ENCODE measurements around the gene PPM1H.
"Not testable (repeated sequence)": the region's sequence is repeated elsewhere in the genome, so short reads cannot be mapped to it uniquely, and the experiment has no call there.

Gene PPM1H

GRCh38 chr12:62963486-62964041 lies 28.6 kb upstream of the PPM1H start:
- DNase-seq (no peak), ATAC-seq (replicated peaks) (no peak)
- H3K27ac Mint-ChIP-seq, result no peak overlapping the region
- no peaks in the 10 kb centered on the region for H3K4me1 Mint-ChIP-seq
- H3K4me3 Mint-ChIP-seq, result no peak overlapping the region
- no peaks in the 10 kb centered on the region for H3K36me3 Mint-ChIP-seq
- H3K9me3 Mint-ChIP-seq, result peaks cover 2 to 3% of the 10 kb centered on the region in 2 donors
- H3K27me3 Mint-ChIP-seq, result peaks cover 0 to 7% of the 10 kb centered on the region in 2 donors

DNA sequence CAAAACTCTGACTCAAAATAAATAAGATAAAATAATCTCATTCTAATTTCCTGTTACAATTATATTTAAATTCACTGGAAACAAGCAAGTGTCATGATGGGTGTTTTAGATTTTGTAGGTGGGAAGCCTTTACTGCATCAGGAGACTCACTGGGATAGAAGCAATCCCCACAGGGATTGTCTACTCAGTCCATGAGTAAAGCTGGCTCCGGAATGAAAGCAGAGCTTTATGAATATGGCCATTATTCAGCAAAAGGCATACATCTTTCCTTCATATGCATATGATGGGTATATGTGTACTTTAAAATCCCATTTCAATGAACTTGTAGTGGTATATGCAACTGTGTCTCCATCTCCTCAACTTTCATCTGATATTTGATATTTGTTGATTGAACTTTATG lies 25.4 kb upstream of the PPM1H start:
- ATAC-seq (replicated peaks) (no peak), DNase-seq (no peak)
- Mint-ChIP-seq H3K4me3 (no peak overlapping the region), H3K36me3 (no peaks in the 10 kb centered on the region), H3K9me3 (peaks cover 0 to 3% of the 10 kb centered on the region in 2 donors), H3K4me1 (no peaks in the 10 kb centered on the region), H3K27me3 (peaks cover 0 to 7% of the 10 kb centered on the region in 2 donors), H3K27ac (no peak overlapping the region)

DNA sequence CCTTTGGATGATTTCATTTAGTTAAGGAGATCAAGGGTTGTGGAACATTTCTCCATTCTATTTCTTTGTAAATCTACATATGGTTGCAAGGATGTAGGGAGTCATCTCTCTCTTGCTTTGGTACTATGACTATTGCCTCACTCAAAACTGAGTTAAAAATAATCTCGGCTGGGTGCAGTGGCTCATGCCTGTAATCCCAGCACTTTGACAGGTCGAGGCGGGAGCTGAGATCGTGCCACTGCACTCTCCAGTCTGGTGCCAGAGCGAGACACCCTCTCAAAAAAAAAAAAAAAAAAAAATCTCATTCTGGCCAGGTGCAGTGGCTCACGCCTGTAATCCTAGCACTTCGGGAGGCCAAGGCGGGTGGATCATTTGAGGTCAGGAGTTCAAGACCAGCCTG lies 24.8 kb upstream of the PPM1H start:
- DNase-seq (no peak), ATAC-seq (replicated peaks) (no peak)
- Mint-ChIP-seq H3K27me3 (peaks cover 0 to 7% of the 10 kb centered on the region in 2 donors), H3K36me3 (no peaks in the 10 kb centered on the region), H3K4me3 (no peak overlapping the region), H3K4me1 (no peaks in the 10 kb centered on the region), H3K9me3 (peaks cover 0 to 3% of the 10 kb centered on the region in 2 donors), H3K27ac (no peak overlapping the region)

- Mint-ChIP-seq H3K27ac (no peak overlapping the region), H3K4me1 (no peaks in the 10 kb centered on the region), H3K36me3 (no peaks in the 10 kb centered on the region), H3K9me3 (peaks cover 0 to 3% of the 10 kb centered on the region in 2 donors), H3K4me3 (no peak overlapping the region), H3K27me3 (peaks cover 7% of the 10 kb centered on the region in 2 donors)
- no peak for DNase-seq
- no peak for ATAC-seq (replicated peaks)
Observed at GRCh38 chr12:62957233-62957953, 22.4 kb upstream of the PPM1H start.

GRCh38 chr12:62955678-62956077 lies 20.7 kb upstream of the PPM1H start:
- H3K4me1 Mint-ChIP-seq, result no peaks in the 10 kb centered on the region
- peak in 1 of 2 donors; percentile 29 for ATAC-seq (replicated peaks)
- no peak for DNase-seq
- no peaks in the 10 kb centered on the region for H3K9me3 Mint-ChIP-seq
- no peak overlapping the region for H3K4me3 Mint-ChIP-seq
- H3K27ac Mint-ChIP-seq, result no peak overlapping the region
- H3K27me3 Mint-ChIP-seq, result peaks cover 7 to 9% of the 10 kb centered on the region in 2 donors
- no peaks in the 10 kb centered on the region for H3K36me3 Mint-ChIP-seq

DNA sequence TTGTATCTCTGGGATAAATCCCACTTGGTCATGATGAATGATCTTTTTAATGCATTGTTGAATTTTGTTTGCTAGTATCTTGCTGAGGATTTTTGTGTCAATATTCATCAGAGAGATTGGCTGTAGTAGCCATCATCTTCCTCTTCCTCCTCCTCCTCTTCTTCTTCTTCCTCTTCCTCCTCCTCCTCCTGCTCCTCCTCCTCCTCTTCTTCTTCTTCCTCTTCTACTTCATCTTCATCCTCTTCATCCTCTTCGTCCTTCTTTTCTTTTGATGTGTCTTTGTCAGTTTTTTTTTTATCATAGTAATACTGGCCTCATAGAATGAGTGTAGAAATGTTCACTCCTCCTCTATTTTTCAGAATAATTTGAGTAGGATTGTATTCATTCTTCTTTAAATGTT lies 15.4 kb upstream of the PPM1H start:
- Mint-ChIP-seq H3K27me3 (peaks cover 0 to 9% of the 10 kb centered on the region in 2 donors), H3K9me3 (no peaks in the 10 kb centered on the region), H3K4me3 (no peak overlapping the region), H3K27ac (no peak overlapping the region), H3K36me3 (no peaks in the 10 kb centered on the region), H3K4me1 (no peaks in the 10 kb centered on the region)
- ATAC-seq (replicated peaks) (no peak), DNase-seq (no peak)

- Mint-ChIP-seq H3K9me3 (no peaks in the 10 kb centered on the region), H3K4me1 (no peaks in the 10 kb centered on the region), H3K36me3 (no peaks in the 10 kb centered on the region), H3K27me3 (peaks cover 0 to 16% of the 10 kb centered on the region in 2 donors), H3K27ac (no peak overlapping the region), H3K4me3 (no peak overlapping the region)
- ATAC-seq (replicated peaks), result no peak
- DNase-seq, result no peak
Observed at GRCh38 chr12:62948123-62948522, 13.2 kb upstream of the PPM1H start.

DNA sequence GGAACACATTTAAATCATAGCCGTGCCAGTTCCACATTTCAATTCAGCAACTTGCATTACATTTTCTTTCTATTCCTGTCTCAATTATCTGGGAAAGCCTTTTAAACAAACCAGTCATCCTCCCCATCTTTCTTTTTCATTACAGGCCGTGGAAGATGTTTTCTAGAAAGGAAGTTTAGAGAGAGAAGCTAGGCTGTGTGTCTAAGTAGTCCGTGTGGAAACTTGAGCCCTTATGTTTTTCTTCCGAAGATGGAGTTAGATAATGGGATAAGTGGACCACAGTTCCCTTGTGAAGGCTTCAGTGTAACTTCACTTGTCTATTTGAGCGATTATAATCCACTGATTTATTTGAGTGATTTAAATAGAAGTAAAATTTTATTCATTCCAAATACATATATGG lies 12.4 kb upstream of the PPM1H start:
- Mint-ChIP-seq H3K36me3 (no peaks in the 10 kb centered on the region), H3K27ac (no peak overlapping the region), H3K9me3 (no peaks in the 10 kb centered on the region), H3K4me3 (no peak overlapping the region), H3K27me3 (peaks cover 0 to 12% of the 10 kb centered on the region in 2 donors), H3K4me1 (no peaks in the 10 kb centered on the region)
- DNase-seq (no peak), ATAC-seq (replicated peaks) (no peak)

GRCh38 chr12:62943779-62944395 lies 8.9 kb upstream of the PPM1H start:
- Mint-ChIP-seq H3K36me3 (no peaks in the 10 kb centered on the region), H3K4me1 (no peaks in the 10 kb centered on the region), H3K27ac (no peak overlapping the region), H3K27me3 (peaks cover 0 to 10% of the 10 kb centered on the region in 2 donors), H3K9me3 (no peaks in the 10 kb centered on the region), H3K4me3 (no peak overlapping the region)
- no peak for ATAC-seq (replicated peaks)
- no peak for DNase-seq

GRCh38 chr12:62942316-62942715 lies 7.4 kb upstream of the PPM1H start:
- not testable (repeated sequence) for H3K4me3 Mint-ChIP-seq; H3K27ac Mint-ChIP-seq; H3K4me1 Mint-ChIP-seq; H3K9me3 Mint-ChIP-seq; H3K36me3 Mint-ChIP-seq; DNase-seq; H3K27me3 Mint-ChIP-seq; ATAC-seq (replicated peaks)

- Mint-ChIP-seq H3K27ac (peak overlapping the region; percentile 82), H3K4me3 (peak overlapping the region; percentile 83 to 88), H3K9me3 (peaks cover 0 to 3% of the 10 kb centered on the region in 2 donors), H3K4me1 (peaks cover 13 to 17% of the 10 kb centered on the region in 2 donors), H3K36me3 (no peaks in the 10 kb centered on the region), H3K27me3 (peaks cover 31 to 40% of the 10 kb centered on the region in 2 donors)
- DNase-seq, result peak; percentile 4
- ATAC-seq (replicated peaks), result peak; percentile 56 to 59
Observed at GRCh38 chr12:62934239-62934798, 631 bp downstream of the PPM1H start.

DNA sequence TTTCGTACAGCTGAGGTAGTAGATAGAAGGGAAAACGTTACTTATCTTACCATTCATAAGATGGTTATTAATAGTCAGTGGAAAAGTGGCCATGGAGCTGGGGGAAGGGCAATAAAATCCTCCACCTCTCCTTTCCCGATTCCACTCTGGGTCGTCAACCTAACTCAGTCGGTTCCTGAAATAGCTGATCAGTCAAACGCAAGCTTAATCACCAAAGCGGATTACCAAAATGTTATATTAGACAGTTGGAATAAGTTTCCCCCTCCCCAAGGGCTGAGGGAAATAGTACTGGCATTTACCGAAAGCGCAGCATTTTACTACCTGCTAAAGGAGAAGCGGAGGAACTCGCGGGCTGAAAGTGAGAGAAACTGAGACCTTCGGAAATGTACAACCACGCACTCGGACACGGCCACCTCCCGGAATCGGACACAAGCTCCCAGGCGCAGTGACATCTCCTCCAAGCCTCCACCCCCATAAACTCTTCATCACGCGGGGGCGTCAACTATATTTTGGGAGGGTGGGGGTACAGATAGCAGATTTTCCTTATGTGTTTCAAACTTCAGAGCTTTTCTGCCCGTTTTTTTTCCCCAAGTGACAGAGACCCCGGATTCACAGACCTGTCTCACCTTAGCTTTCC lies 1.2 kb downstream of the PPM1H start:
- DNase-seq (no peak), ATAC-seq (replicated peaks) (no peak)
- Mint-ChIP-seq H3K4me1 (peaks cover 13 to 17% of the 10 kb centered on the region in 2 donors), H3K4me3 (peak overlapping the region; percentile 83 to 88), H3K36me3 (no peaks in the 10 kb centered on the region), H3K27me3 (peaks cover 31 to 40% of the 10 kb centered on the region in 2 donors), H3K9me3 (peaks cover 0 to 3% of the 10 kb centered on the region in 2 donors), H3K27ac (peak overlapping the region; percentile 82)

DNA sequence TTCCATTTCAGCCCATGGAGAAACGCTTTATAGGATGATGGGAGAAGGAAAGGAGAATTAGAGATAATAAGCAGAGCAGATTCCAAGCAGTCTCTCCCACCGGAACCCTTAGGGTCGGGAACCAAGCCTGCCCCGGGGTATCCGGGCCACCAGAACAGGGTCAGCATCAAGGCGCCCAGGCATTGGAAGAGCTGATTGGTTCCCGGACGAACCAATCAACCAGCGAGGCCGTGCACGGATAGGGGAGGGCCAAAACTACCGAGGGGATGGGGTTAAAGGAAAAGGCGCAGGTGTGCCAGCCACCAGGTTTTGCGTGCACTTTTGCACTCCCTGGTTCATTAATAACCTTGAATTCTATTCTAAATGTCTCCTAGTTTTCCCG lies 1.7 kb downstream of the PPM1H start:
- H3K27me3 Mint-ChIP-seq, result peaks cover 31 to 40% of the 10 kb centered on the region in 2 donors
- DNase-seq, result no peak
- H3K4me3 Mint-ChIP-seq, result peak overlapping the region; percentile 83 to 88
- ATAC-seq (replicated peaks), result no peak
- H3K36me3 Mint-ChIP-seq, result no peaks in the 10 kb centered on the region
- peaks cover 0 to 3% of the 10 kb centered on the region in 2 donors for H3K9me3 Mint-ChIP-seq
- H3K27ac Mint-ChIP-seq, result no peak overlapping the region
- H3K4me1 Mint-ChIP-seq, result peaks cover 13 to 17% of the 10 kb centered on the region in 2 donors

GRCh38 chr12:62931477-62931876 lies 3.5 kb downstream of the PPM1H start:
- Mint-ChIP-seq H3K27me3 (peaks cover 28 to 40% of the 10 kb centered on the region in 2 donors), H3K9me3 (peaks cover 0 to 3% of the 10 kb centered on the region in 2 donors), H3K36me3 (no peaks in the 10 kb centered on the region), H3K4me3 (no peak overlapping the region), H3K4me1 (peaks cover 13 to 17% of the 10 kb centered on the region in 2 donors), H3K27ac (no peak overlapping the region)
- ATAC-seq (replicated peaks), result no peak
- no peak for DNase-seq
